DND-41 (cell line): ENCODE data around the gene ATAD3A.
"Not testable (repeated sequence)": the region's sequence is repeated elsewhere in the genome, so short reads cannot be mapped to it uniquely, and the experiment has no call there.

Source experiments
- CTCF ChIP-seq: IDR thresholded peaks from 2 replicates; pipeline ENCODE4 v1.5.1; 2012; ENCODE audit warnings: borderline replicate concordance, low read length, moderate library complexity, mild to moderate bottlenecking; ENCODE audit not compliant: poor library complexity, severe bottlenecking; ENCODE audit errors: extremely low read depth
- EZH2 ChIP-seq: IDR thresholded peaks from 3 replicates; pipeline ENCODE4 v1.6.1; 2012; ENCODE audit warnings: borderline replicate concordance, low read depth, mild to moderate bottlenecking, moderate library complexity, low read length, inconsistent platforms; ENCODE audit not compliant: severe bottlenecking

GRCh38 chr1:1508775-1509464 lies 3.0 kb upstream of the ATAD3A start:
- TF ChIP-seq CTCF, EZH2: not testable (repeated sequence)
